WTC11 (cell line): ENCODE results near the gene AQP5.

Experiments
- CREM ChIP-seq: sonication (generic); formaldehyde crosslinking; IDR thresholded peaks from 2 replicates; pipeline ENCODE4 v1.8.1; 2022; ENCODE audit warnings: mild to moderate bottlenecking, missing genetic modification reagents, moderate library complexity
- JUN ChIP-seq: sonication (generic); formaldehyde crosslinking; IDR thresholded peaks from 2 replicates; pipeline ENCODE4 v1.8.0; 2023; ENCODE audit warnings: mild to moderate bottlenecking, missing genetic modification reagents
- ZNF396 ChIP-seq: fragments of 250-450 bp; sonication (Bioruptor Pico); IDR thresholded peaks from 2 replicates; pipeline ENCODE4 v1.8.0; 2021; ENCODE audit warnings: mild to moderate bottlenecking, moderate library complexity, borderline replicate concordance
- TF ChIP-seq, protein P1 (sequence below): fragments of 200-600 bp; IDR thresholded peaks from 2 replicates; pipeline ENCODE4 v1.8.0; 2022; ENCODE audit warnings: antibody characterized with exemption
- TF ChIP-seq, protein P2 (sequence below): sonication (generic); formaldehyde crosslinking; IDR thresholded peaks from 2 replicates; pipeline ENCODE4 v1.8.0; 2023; ENCODE audit warnings: mild to moderate bottlenecking, missing genetic modification reagents
- TF ChIP-seq, protein P3 (sequence below): sonication (generic); formaldehyde crosslinking; IDR thresholded peaks from 2 replicates; pipeline ENCODE4 v1.8.1; 2022; ENCODE audit warnings: low read depth, missing genetic modification reagents, borderline replicate concordance

DNA sequence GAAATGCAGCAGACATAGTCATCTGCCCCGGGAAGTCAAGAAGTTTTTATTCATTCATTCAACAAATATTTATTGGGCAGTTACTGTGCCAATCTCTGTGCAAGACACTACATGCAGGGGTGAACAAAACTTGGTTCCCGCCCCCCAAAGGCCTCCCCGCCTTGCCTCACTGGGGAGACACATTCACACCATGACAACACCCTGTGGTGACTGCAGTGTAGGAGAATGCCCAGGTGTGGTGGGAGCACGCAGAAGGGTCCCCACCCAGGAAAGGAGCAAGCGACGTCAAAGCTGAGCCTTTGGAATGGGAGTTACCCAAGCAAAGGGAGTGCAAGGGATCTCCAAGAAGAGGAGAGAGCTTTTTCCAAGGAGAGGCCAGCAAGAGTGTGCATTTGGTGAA lies 9.5 kb downstream of the AQP5 start:
- TF ChIP-seq, protein P1, sequence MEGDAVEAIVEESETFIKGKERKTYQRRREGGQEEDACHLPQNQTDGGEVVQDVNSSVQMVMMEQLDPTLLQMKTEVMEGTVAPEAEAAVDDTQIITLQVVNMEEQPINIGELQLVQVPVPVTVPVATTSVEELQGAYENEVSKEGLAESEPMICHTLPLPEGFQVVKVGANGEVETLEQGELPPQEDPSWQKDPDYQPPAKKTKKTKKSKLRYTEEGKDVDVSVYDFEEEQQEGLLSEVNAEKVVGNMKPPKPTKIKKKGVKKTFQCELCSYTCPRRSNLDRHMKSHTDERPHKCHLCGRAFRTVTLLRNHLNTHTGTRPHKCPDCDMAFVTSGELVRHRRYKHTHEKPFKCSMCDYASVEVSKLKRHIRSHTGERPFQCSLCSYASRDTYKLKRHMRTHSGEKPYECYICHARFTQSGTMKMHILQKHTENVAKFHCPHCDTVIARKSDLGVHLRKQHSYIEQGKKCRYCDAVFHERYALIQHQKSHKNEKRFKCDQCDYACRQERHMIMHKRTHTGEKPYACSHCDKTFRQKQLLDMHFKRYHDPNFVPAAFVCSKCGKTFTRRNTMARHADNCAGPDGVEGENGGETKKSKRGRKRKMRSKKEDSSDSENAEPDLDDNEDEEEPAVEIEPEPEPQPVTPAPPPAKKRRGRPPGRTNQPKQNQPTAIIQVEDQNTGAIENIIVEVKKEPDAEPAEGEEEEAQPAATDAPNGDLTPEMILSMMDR, result no peak
- TF ChIP-seq, protein P2, sequence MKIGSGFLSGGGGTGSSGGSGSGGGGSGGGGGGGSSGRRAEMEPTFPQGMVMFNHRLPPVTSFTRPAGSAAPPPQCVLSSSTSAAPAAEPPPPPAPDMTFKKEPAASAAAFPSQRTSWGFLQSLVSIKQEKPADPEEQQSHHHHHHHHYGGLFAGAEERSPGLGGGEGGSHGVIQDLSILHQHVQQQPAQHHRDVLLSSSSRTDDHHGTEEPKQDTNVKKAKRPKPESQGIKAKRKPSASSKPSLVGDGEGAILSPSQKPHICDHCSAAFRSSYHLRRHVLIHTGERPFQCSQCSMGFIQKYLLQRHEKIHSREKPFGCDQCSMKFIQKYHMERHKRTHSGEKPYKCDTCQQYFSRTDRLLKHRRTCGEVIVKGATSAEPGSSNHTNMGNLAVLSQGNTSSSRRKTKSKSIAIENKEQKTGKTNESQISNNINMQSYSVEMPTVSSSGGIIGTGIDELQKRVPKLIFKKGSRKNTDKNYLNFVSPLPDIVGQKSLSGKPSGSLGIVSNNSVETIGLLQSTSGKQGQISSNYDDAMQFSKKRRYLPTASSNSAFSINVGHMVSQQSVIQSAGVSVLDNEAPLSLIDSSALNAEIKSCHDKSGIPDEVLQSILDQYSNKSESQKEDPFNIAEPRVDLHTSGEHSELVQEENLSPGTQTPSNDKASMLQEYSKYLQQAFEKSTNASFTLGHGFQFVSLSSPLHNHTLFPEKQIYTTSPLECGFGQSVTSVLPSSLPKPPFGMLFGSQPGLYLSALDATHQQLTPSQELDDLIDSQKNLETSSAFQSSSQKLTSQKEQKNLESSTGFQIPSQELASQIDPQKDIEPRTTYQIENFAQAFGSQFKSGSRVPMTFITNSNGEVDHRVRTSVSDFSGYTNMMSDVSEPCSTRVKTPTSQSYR (CRISPR knock-in tag), result no peak
- no peak for TF ChIP-seq ZNF396 (CRISPR knock-in tag)
- TF ChIP-seq JUN (CRISPR knock-in tag), result no peak
- TF ChIP-seq CREM (CRISPR knock-in tag), result no peak
- TF ChIP-seq, protein P3, sequence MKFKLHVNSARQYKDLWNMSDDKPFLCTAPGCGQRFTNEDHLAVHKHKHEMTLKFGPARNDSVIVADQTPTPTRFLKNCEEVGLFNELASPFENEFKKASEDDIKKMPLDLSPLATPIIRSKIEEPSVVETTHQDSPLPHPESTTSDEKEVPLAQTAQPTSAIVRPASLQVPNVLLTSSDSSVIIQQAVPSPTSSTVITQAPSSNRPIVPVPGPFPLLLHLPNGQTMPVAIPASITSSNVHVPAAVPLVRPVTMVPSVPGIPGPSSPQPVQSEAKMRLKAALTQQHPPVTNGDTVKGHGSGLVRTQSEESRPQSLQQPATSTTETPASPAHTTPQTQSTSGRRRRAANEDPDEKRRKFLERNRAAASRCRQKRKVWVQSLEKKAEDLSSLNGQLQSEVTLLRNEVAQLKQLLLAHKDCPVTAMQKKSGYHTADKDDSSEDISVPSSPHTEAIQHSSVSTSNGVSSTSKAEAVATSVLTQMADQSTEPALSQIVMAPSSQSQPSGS (CRISPR knock-in tag), result no peak
